ENCODE results near the gene METTL9. TPM values are rescaled to one million over a fixed set of nuclear protein-coding genes. Genes with fewer than 3 reads are reported as not detected.
"Not testable (repeated sequence)": the region's sequence is repeated elsewhere in the genome, so short reads cannot be mapped to it uniquely, and the experiment has no call there.

The METTL9 gene
- total RNA-seq, 2 donors from 2014 or later: 58.6 to 62.6 TPM

DNA sequence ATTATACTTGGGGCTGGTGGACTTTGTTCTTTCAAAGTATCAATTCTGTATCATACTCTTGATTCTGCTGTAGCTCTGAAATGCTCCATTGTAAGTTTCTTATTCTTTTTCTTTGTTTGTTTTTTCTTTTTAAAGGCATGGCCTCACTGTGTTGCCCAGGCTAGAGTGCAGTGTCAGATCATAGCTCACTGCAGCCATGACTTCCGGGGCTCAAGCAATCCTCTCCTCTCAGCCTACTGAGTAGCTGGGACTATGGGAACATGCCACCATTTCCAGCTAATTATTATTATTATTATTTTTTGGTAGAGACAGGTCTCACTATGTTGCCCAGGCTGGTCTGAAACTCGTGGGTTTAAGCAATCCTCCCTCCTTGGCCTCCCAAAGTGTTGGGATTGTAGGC, 38.9 kb upstream of the METTL9 start:
- H3K4me1 ChIP-seq: peaks cover 0 to under 1% of the 10 kb centered on the region in 2 donors
- H3K27ac ChIP-seq: no peak overlapping the region
- TF ChIP-seq, protein P1, sequence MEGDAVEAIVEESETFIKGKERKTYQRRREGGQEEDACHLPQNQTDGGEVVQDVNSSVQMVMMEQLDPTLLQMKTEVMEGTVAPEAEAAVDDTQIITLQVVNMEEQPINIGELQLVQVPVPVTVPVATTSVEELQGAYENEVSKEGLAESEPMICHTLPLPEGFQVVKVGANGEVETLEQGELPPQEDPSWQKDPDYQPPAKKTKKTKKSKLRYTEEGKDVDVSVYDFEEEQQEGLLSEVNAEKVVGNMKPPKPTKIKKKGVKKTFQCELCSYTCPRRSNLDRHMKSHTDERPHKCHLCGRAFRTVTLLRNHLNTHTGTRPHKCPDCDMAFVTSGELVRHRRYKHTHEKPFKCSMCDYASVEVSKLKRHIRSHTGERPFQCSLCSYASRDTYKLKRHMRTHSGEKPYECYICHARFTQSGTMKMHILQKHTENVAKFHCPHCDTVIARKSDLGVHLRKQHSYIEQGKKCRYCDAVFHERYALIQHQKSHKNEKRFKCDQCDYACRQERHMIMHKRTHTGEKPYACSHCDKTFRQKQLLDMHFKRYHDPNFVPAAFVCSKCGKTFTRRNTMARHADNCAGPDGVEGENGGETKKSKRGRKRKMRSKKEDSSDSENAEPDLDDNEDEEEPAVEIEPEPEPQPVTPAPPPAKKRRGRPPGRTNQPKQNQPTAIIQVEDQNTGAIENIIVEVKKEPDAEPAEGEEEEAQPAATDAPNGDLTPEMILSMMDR (IDR thresholded peaks at IDR 0.05): no peak
- no peak for DNase-seq (ENCODE audit: low spot score)
- no peaks in the 10 kb centered on the region for H3K9me3 ChIP-seq
- no peaks in the 10 kb centered on the region for H3K27me3 ChIP-seq
- H3K4me3 ChIP-seq: no peak overlapping the region
- H3K36me3 ChIP-seq: no peaks in the 10 kb centered on the region

DNA sequence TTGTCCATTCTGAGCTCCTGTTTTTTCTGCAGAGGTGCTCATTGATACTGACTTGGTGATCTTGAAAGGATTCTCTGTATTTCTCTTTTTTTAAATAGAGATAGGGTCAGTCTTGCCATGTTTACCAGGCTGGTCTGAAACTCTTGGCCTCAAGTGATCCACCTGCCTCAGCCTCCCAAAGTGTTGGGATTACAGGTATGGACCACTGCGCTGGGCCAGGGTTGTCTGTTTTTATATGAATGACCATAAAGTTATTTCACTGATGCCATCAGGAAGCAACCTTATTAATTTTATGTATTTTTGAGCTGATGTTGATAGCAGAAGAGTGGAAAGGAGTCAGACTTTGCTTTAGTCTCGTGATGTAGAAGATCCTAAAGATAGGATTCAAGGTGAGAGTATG, 35.7 kb upstream of the METTL9 start:
- DNase-seq (ENCODE audit: low spot score): no peak
- H3K27me3 ChIP-seq: no peaks in the 10 kb centered on the region
- no peak overlapping the region for H3K4me3 ChIP-seq
- H3K9me3 ChIP-seq: no peaks in the 10 kb centered on the region
- H3K36me3 ChIP-seq: no peaks in the 10 kb centered on the region
- H3K27ac ChIP-seq: no peak overlapping the region
- no peaks in the 10 kb centered on the region for H3K4me1 ChIP-seq
- TF ChIP-seq, protein P1 (IDR thresholded peaks at IDR 0.05): no peak

DNA sequence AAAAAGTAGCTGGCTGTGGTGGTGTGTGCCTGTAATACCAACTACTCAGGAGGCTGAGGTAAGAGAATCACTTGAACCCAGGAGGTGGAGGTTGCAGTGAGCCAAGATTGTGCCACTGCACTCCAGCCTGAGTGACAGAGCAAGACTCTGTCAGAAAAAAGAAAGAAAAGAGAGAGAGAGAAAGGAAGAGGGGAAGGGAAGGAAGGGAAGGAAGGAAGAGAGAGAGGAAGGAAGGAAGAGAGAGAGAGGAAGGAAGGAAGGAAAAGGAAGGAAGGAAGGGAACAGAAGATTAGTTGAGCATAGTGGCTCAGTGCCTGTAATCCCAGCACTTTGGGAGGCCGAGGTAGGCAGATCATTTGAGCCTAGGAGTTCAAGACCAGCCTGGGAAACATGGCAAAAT, 35.0 kb upstream of the METTL9 start:
- H3K36me3 ChIP-seq; H3K9me3 ChIP-seq; H3K4me1 ChIP-seq; H3K27me3 ChIP-seq; H3K4me3 ChIP-seq; DNase-seq (ENCODE audit: low spot score); H3K27ac ChIP-seq: not testable (repeated sequence)

DNA sequence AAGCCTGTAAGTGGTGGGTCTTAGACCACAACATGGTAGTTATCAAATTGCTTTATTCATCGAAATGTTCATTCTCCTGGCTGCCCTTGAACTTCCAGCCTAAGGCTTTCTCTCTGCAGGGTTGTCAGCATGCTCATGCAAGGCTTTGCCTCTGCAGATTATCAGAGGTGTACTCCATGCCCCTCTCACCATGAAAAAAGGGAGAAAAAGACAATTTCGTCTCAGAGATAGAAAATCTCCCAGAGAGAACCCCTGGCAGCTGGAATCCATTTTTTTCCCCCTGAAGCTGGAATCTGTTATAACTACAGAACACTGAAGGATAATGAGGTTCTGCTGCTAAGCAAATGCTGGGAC, 33.9 kb upstream of the METTL9 start:
- H3K36me3 ChIP-seq: no peaks in the 10 kb centered on the region
- no peak overlapping the region for H3K27ac ChIP-seq
- no peaks in the 10 kb centered on the region for H3K27me3 ChIP-seq
- TF ChIP-seq, protein P1 (IDR thresholded peaks at IDR 0.05): no peak
- H3K4me3 ChIP-seq: no peak overlapping the region
- DNase-seq (ENCODE audit: low spot score): no peak
- no peaks in the 10 kb centered on the region for H3K9me3 ChIP-seq
- H3K4me1 ChIP-seq: no peaks in the 10 kb centered on the region

DNA sequence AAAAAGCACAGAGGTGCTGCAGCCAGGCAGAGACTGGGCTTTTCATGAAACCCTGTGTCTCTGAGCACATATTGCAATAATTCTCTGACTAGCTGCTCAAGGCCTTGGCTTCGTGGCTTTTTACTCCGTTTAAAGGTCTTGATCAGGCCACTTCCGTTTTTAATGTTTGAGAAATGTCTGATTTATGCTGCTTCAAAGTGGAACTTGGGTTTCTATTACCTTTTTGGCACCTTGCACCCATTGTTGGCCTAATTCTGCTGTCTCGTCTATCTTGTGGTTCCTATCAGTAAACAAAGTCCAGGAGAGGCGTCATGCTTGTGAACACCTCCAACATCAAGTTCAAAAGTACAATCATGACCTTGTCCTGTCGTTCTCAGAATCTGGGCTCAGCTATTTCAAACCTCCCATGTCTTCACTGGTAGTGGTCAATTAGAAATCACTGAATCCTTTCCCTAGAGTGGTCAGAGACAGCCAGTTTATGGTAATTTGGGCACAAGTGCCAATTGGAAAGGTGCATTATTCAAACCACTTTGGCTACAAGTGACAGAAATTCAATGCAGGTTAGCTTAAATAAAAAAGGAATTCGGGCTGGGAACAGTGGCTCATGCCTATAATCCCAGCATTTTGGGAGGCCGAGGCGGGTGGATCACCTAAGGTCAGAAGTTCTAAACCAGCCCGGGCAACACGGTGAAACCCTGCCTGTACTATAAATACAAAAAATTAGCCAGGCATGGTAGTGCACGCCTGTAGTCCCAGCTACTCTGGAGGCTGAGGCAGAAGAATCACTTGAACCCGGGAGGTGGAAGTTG, 33.3 kb upstream of the METTL9 start:
- Histone ChIP-seq H3K4me3 (no peak overlapping the region), H3K36me3 (no peaks in the 10 kb centered on the region), H3K9me3 (no peaks in the 10 kb centered on the region), H3K27me3 (no peaks in the 10 kb centered on the region), H3K27ac (no peak overlapping the region), H3K4me1 (no peaks in the 10 kb centered on the region)
- TF ChIP-seq, protein P1 (IDR thresholded peaks at IDR 0.05): no peak
- DNase-seq (ENCODE audit: low spot score): peak; percentile 57

DNA sequence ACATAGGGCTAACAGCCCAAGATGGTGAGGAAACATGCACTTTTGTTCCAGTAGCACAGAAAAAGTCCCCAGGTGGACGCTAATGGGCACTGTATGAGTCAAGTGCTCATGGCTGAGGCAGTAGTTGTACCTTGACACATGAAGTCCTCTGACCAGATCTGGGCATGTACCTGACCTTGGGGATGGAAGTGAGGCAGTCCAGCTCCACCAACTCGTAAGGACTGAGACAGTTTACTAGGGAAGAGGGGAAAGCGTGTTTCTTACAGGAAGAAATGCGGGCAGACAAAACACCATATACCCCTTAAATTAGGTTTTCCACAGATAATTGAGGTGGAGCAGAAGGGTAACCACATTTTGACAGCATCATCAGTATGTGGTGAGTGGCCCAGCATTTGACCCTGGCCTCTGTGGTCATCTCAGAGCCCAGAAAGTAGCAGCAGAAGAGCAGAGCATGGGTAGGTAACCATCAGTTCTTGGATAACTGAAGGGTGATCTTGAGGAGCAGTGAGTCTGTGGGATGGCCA, 32.4 kb upstream of the METTL9 start:
- Histone ChIP-seq H3K4me1 (no peaks in the 10 kb centered on the region), H3K27ac (no peak overlapping the region), H3K36me3 (no peaks in the 10 kb centered on the region), H3K27me3 (no peaks in the 10 kb centered on the region), H3K9me3 (no peaks in the 10 kb centered on the region), H3K4me3 (no peak overlapping the region)
- peak; percentile 50 for DNase-seq (ENCODE audit: low spot score)
- TF ChIP-seq, protein P1 (IDR thresholded peaks at IDR 0.05): no peak

DNA sequence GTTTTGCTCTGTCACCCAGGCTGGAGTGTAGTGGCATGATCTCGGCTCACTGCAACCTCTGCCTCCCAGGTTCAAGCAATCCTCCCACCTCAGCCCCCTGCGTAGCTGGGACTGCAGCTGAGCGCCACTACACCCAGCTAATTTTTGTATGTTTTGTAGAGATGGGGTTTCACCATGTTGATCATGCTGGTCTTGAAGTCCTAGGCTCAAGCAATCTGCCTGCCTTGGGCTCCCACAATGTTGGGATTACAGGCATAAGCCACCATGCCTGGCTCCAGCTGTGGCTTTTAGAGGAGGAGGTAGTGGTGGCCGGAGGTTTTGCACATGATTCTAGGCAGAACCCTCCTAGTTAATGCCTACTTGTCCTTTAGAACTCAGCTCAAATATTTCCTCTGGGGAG, 31.9 kb upstream of the METTL9 start:
- not testable (repeated sequence) for H3K27me3 ChIP-seq, H3K36me3 ChIP-seq, H3K27ac ChIP-seq, H3K4me1 ChIP-seq, H3K9me3 ChIP-seq, H3K4me3 ChIP-seq
- DNase-seq (ENCODE audit: low spot score): peak; percentile 46

All from right atrium auricular region (tissue), 2 donors.